H9 (cell line): ENCODE data around the gene LAMA3. TPM values are rescaled to one million over a fixed set of nuclear protein-coding genes. Genes with fewer than 3 reads are reported as not detected.

Experiments
- DNase-seq: peaks from one replicate; pipeline ENCODE4 v3.0.0-alpha.2; 2017
- H2AFZ ChIP-seq: one replicate; pipeline ENCODE4 v1.6.1; 2013; ENCODE audit warnings: mild to moderate bottlenecking, low read length, control low read depth, moderate library complexity
- H2AK5ac ChIP-seq: 2 replicates; pipeline ENCODE4 v1.6.1; 2013; ENCODE audit warnings: low read length, control low read depth, mixed read lengths; ENCODE audit not compliant: insufficient read length
- H2BK120ac ChIP-seq: one replicate; pipeline ENCODE4 v1.6.1; 2013; ENCODE audit warnings: low read depth, mild to moderate bottlenecking, low read length, control low read depth, inconsistent platforms; ENCODE audit not compliant: poor library complexity, severe bottlenecking
- H2BK12ac ChIP-seq: 2 replicates; pipeline ENCODE4 v1.6.1; 2013; ENCODE audit warnings: low read length, control low read depth, mixed read lengths, low read depth; ENCODE audit not compliant: insufficient read length
- H2BK15ac ChIP-seq: 2 replicates; pipeline ENCODE4 v1.6.1; 2013; ENCODE audit warnings: low read depth, low read length, control low read depth
- H2BK20ac ChIP-seq: one replicate; pipeline ENCODE4 v1.6.1; 2013; ENCODE audit warnings: low read depth, mild to moderate bottlenecking, low read length, control low read depth, inconsistent platforms; ENCODE audit not compliant: poor library complexity, severe bottlenecking
- H2BK5ac ChIP-seq: 2 replicates; pipeline ENCODE4 v1.6.1; 2013; ENCODE audit warnings: low read length, control low read depth, mixed read lengths; ENCODE audit not compliant: insufficient read length
- H3K14ac ChIP-seq: 2 replicates; pipeline ENCODE4 v1.6.1; 2013; ENCODE audit warnings: low read length, control low read depth; ENCODE audit not compliant: insufficient read depth
- H3K18ac ChIP-seq: 2 replicates; pipeline ENCODE4 v1.6.1; 2013; ENCODE audit warnings: low read depth, mild to moderate bottlenecking, mixed read lengths, low read length, control low read depth; ENCODE audit not compliant: insufficient read length
- H3K23ac ChIP-seq: 2 replicates; pipeline ENCODE4 v1.6.1; 2013; ENCODE audit warnings: low read length, control low read depth, mixed read lengths, low read depth; ENCODE audit not compliant: insufficient read length
- H3K23me2 ChIP-seq: 2 replicates; pipeline ENCODE4 v1.6.1; 2013; ENCODE audit warnings: low read depth, mild to moderate bottlenecking, mixed read lengths, low read length, control low read depth; ENCODE audit not compliant: insufficient read length, poor library complexity, severe bottlenecking
- H3K27ac ChIP-seq: 2 replicates; pipeline ENCODE4 v1.5.1; 2013; ENCODE audit warnings: low read length, control low read depth, mixed read lengths, low read depth; ENCODE audit not compliant: insufficient read length
- H3K27me3 ChIP-seq: 2 replicates; pipeline ENCODE4 v1.6.1; 2013; ENCODE audit warnings: low read length, control low read depth, inconsistent platforms; ENCODE audit not compliant: insufficient read depth
- H3K4ac ChIP-seq: 2 replicates; pipeline ENCODE4 v1.6.1; 2013; ENCODE audit warnings: low read depth, mild to moderate bottlenecking, control low read depth, inconsistent platforms, low read length, moderate library complexity
- H3K4me1 ChIP-seq: 2 replicates; pipeline ENCODE4 v1.6.1; 2013; ENCODE audit warnings: low read length, control low read depth, inconsistent platforms; ENCODE audit not compliant: insufficient read depth
- H3K4me2 ChIP-seq: 2 replicates; pipeline ENCODE4 v1.6.1; 2013; ENCODE audit warnings: low read length, control low read depth, mixed read lengths; ENCODE audit not compliant: insufficient read length, insufficient read depth
- H3K56ac ChIP-seq: 2 replicates; pipeline ENCODE4 v1.6.1; 2013; ENCODE audit warnings: low read depth, mild to moderate bottlenecking, mixed read lengths, low read length, control low read depth; ENCODE audit not compliant: insufficient read length
- H3K79me1 ChIP-seq: 2 replicates; pipeline ENCODE4 v1.6.1; 2013; ENCODE audit warnings: low read depth, mild to moderate bottlenecking, moderate library complexity, low read length, control low read depth, inconsistent platforms; ENCODE audit not compliant: insufficient read depth, poor library complexity, severe bottlenecking
- H3K79me2 ChIP-seq: 2 replicates; pipeline ENCODE4 v1.6.1; 2013; ENCODE audit warnings: low read length, control low read depth, inconsistent platforms; ENCODE audit not compliant: insufficient read depth
- H3K9ac ChIP-seq: 2 replicates; pipeline ENCODE4 v1.6.1; 2013; ENCODE audit warnings: low read length, control low read depth, mixed read lengths; ENCODE audit not compliant: insufficient read length; ENCODE audit errors: extremely low read depth
- H3K9me3 ChIP-seq: one replicate; pipeline ENCODE4 v1.6.1; 2013; ENCODE audit warnings: low read depth, low read length, inconsistent platforms; ENCODE audit not compliant: control insufficient read depth
- H3T11ph ChIP-seq: one replicate; pipeline ENCODE4 v1.6.1; 2013; ENCODE audit warnings: mild to moderate bottlenecking, low read length, control low read depth, inconsistent platforms
- H4K20me1 ChIP-seq: one replicate; pipeline ENCODE4 v1.6.1; 2013; ENCODE audit not compliant: control insufficient read depth, insufficient read length, insufficient read depth
- H4K5ac ChIP-seq: 2 replicates; pipeline ENCODE4 v1.6.1; 2013; ENCODE audit warnings: low read depth, mild to moderate bottlenecking, mixed read lengths, low read length, control low read depth; ENCODE audit not compliant: insufficient read length
- H4K8ac ChIP-seq: replicated peaks from 2 replicates; pipeline ENCODE4 v1.6.1; 2013; ENCODE audit warnings: low read length, control low read depth, mixed read lengths, low read depth; ENCODE audit not compliant: insufficient read length
- H4K91ac ChIP-seq: 2 replicates; pipeline ENCODE4 v1.6.1; 2013; ENCODE audit warnings: low read depth, mild to moderate bottlenecking, moderate library complexity, mixed read lengths, low read length, control low read depth; ENCODE audit not compliant: insufficient read length
- H3K27ac Mint-ChIP-seq, 3 experiments: 2 replicates in 2 of 3; 3 replicates in 1 of 3; pipeline ENCODE4 v1.8.0; 2020 to 2021; ENCODE audit warnings: mixed read lengths in 3 of 3, mild to moderate bottlenecking in 1 of 3, moderate library complexity in 1 of 3
- H3K27me3 Mint-ChIP-seq: 2 replicates; pipeline ENCODE4 v1.8.0; 2021; ENCODE audit warnings: low read depth, mild to moderate bottlenecking, moderate library complexity, mixed read lengths
- H3K36me3 Mint-ChIP-seq, 3 experiments: 2 replicates in 2 of 3; 3 replicates in 1 of 3; pipeline ENCODE4 v1.8.0; 2020 to 2021; ENCODE audit warnings: low read depth in 3 of 3, mixed read lengths in 3 of 3; ENCODE audit not compliant: insufficient read depth in 1 of 3
- H3K4me1 Mint-ChIP-seq, 2 experiments: 2 replicates each; pipeline ENCODE4 v1.8.0; 2020; ENCODE audit warnings: mixed read lengths in 2 of 2
- H3K4me3 Mint-ChIP-seq, 2 experiments: 2 replicates in 1 of 2; 3 replicates in 1 of 2; pipeline ENCODE4 v1.8.0; 2020 to 2021; ENCODE audit warnings: mild to moderate bottlenecking in 2 of 2, mixed read lengths in 2 of 2, moderate library complexity in 1 of 2
- H3K9me3 Mint-ChIP-seq, 2 experiments: 2 replicates in 1 of 2; 3 replicates in 1 of 2; pipeline ENCODE4 v1.8.0; 2020; ENCODE audit warnings: mild to moderate bottlenecking in 2 of 2, mixed read lengths in 2 of 2, moderate library complexity in 1 of 2
- CTCF ChIP-seq: fragments of 200-600 bp; sonication (generic); conservative IDR thresholded peaks from 3 replicates; pipeline ENCODE4 v1.8.0; 2021; ENCODE audit warnings: antibody characterized with exemption, mild to moderate bottlenecking
- WGBS: extraction: QIAGEN DNeasy Blood & Tissue Kit; methylation state at CpG from one replicate; pipeline ENCODE4 v1.1.7; 2013; ENCODE audit warnings: missing lambda C conversion rate, low lambda C conversion rate, mixed read lengths; ENCODE audit not compliant: insufficient read length; ENCODE audit errors: extremely low coverage; 5-methylcytosine and 5-hydroxymethylcytosine counted together
- total RNA-seq: library from RNA; stranded (reverse); gene quantifications from 2 replicates; pipeline ENCODE4 v1.2.1, GENCODE V29; 2021

Gene LAMA3
- total RNA-seq, 1 experiment from 2014 or later: 0.33 TPM

GRCh38 chr18:24003903-24004640 is 314.8 kb downstream of the LAMA3 start:
- no peaks in the 10 kb centered on the region for H3K9me3 Mint-ChIP-seq
- H2BK5ac ChIP-seq: no peak overlapping the region
- H3K23me2 ChIP-seq: no peaks in the 10 kb centered on the region
- no peak overlapping the region for H3K4me2 ChIP-seq
- no peak overlapping the region for H2BK15ac ChIP-seq
- no peaks in the 10 kb centered on the region for H3K79me1 ChIP-seq
- no peak overlapping the region for H3K56ac ChIP-seq
- H2BK20ac ChIP-seq: no peak overlapping the region
- no peaks in the 10 kb centered on the region; the same call in 1 of the 2 replicates for H3K4me1 ChIP-seq
- no peak overlapping the region for H2AFZ ChIP-seq
- no peaks in the 10 kb centered on the region; the same call in 1 of the 2 replicates for H3K27me3 Mint-ChIP-seq
- H3K36me3 Mint-ChIP-seq: no peaks in the 10 kb centered on the region
- H3K79me2 ChIP-seq: no peaks in the 10 kb centered on the region
- H3K9me3 ChIP-seq: no peaks in the 10 kb centered on the region
- H3K14ac ChIP-seq: no peak overlapping the region
- WGBS: no CpG with 5 or more reads among the region's 2 CpGs
- no peaks in the 10 kb centered on the region for H3K27me3 ChIP-seq
- H3K27ac Mint-ChIP-seq: no peak overlapping the region
- no peak overlapping the region for H2BK120ac ChIP-seq
- no peak overlapping the region for H4K91ac ChIP-seq
- no peak overlapping the region for H3K23ac ChIP-seq
- H3K9ac ChIP-seq: no peak overlapping the region
- H4K20me1 ChIP-seq: no peaks in the 10 kb centered on the region
- no peak overlapping the region for H3K4ac ChIP-seq
- no peak overlapping the region for H3T11ph ChIP-seq
- no peak overlapping the region for H2AK5ac ChIP-seq
- H3K18ac ChIP-seq: no peak overlapping the region
- no peak overlapping the region for H4K8ac ChIP-seq
- DNase-seq: no peak
- no peak for TF ChIP-seq CTCF
- H4K5ac ChIP-seq: no peak overlapping the region
- no peak overlapping the region for H3K4me3 Mint-ChIP-seq
- H3K27ac ChIP-seq: no peak overlapping the region
- H2BK12ac ChIP-seq: no peak overlapping the region
- H3K4me1 Mint-ChIP-seq: no peaks in the 10 kb centered on the region

Other genes starting within 250 kb of the LAMA3 start
- 30.8 and 34.6 TPM in 2 replicates for gene RIOK3, start 236.2 kb upstream of the LAMA3 start, total RNA-seq
- 20.9 and 21.3 TPM in 2 replicates for gene RMC1, start 185.9 kb upstream of the LAMA3 start, total RNA-seq
- 24.2 TPM in 2 replicates for gene NPC1, start 102.9 kb upstream of the LAMA3 start, total RNA-seq
- gene ANKRD29, start 26.5 kb upstream of the LAMA3 start, total RNA-seq: 1.9 and 2.1 TPM in 2 replicates